SK-N-MC (cell line): Measurements from ENCODE around the gene NCDN.
A peak's percentile ranks its signal among the peaks of the same experiment; 100 is the strongest.

Experiments
- DNase-seq: peaks from one replicate; pipeline ENCODE4 v3.0.0-alpha.2; 2011; ENCODE audit warnings: low read depth, low spot score
- H3K27ac ChIP-seq: fragments of 200-600 bp; sonication (generic); 2 replicates; pipeline ENCODE4 v1.5.1; 2016; ENCODE audit warnings: mixed run types
- H3K36me3 ChIP-seq: fragments of 200-600 bp; sonication (generic); 2 replicates; pipeline ENCODE4 v1.6.1; 2017; ENCODE audit warnings: antibody characterized with exemption, low read length, mixed read lengths; ENCODE audit not compliant: insufficient read depth
- H3K4me3 ChIP-seq: fragments of 200-600 bp; sonication (generic); 2 replicates; pipeline ENCODE4 v1.5.1; 2016
- H3K9ac ChIP-seq: fragments of 200-600 bp; sonication (generic); 2 replicates; pipeline ENCODE4 v1.8.0; 2017; ENCODE audit warnings: mixed run types, mixed read lengths; ENCODE audit not compliant: insufficient read length
- H3K9me3 ChIP-seq: fragments of 200-600 bp; sonication (generic); 2 replicates; pipeline ENCODE4 v1.6.1; 2017; ENCODE audit warnings: low read depth, mild to moderate bottlenecking, antibody characterized with exemption, low read length, moderate library complexity, mixed read lengths
- EZH2 ChIP-seq: fragments of 200-600 bp; sonication (generic); IDR thresholded peaks from one replicate; pipeline ENCODE4 v1.6.1; 2017; ENCODE audit warnings: antibody characterized with exemption
- FOXP2 ChIP-seq: optimal IDR thresholded peaks from 2 replicates; pipeline ENCODE3; 2011; ENCODE audit warnings: mild to moderate bottlenecking, moderate library complexity; ENCODE audit not compliant: insufficient read depth; ENCODE audit errors: extremely low read length, control extremely low read depth
- POLR2AphosphoS5 ChIP-seq: IDR thresholded peaks from 2 replicates; pipeline ENCODE4 v1.6.1; 2012; ENCODE audit warnings: mild to moderate bottlenecking, low read depth, low read length, borderline replicate concordance

The NCDN gene

DNA sequence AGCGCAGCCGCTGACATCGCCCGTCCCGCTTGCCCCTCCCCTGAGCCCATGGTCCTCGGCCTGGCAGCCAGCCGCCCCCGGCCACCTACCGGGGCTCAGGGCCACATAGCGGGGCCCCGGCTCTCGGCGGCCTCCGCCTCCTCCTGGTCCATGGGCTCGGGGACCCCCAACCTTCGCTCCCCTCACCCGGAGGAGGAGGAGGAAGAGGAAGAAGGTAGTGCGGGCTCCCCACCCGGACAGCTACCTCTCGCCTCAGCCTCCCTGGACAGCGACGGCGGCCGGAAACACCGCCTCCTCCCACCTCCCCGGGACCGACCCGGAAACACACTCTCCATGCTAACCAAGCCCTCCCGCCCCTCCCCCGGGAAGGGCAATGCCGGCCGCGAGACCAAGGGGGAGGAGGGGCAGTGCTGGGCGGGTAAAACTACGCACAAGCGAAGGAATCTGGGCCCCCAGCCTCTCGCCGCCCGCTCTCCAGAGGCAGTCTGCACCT, 435 bp upstream of the NCDN start, which contains the start of gene KIAA0319L:
Gene KIAA0319L, minus strand, starts transcription at position 286 of the 493 bp plus-strand sequence. CDS start 2,912 bp downstream, outside the sequence.
- peak within 1 kb of the TSS; percentile 82 for H3K27ac ChIP-seq
- H3K36me3 ChIP-seq, result peaks cover 8% of the 10 kb centered on the region; the same call in 1 of the 2 replicates
- H3K9ac ChIP-seq, result peak within 1 kb of the TSS; percentile 89
- TF ChIP-seq EZH2 (no peak), FOXP2 (no peak), POLR2AphosphoS5 (0 out of 2 replicates have a peak, but pooled peaks have one; percentile 59)
- peak within 1 kb of the TSS; percentile 95 for H3K4me3 ChIP-seq
- no peaks in the 10 kb centered on the region for H3K9me3 ChIP-seq
- DNase-seq, result no peak

DNA sequence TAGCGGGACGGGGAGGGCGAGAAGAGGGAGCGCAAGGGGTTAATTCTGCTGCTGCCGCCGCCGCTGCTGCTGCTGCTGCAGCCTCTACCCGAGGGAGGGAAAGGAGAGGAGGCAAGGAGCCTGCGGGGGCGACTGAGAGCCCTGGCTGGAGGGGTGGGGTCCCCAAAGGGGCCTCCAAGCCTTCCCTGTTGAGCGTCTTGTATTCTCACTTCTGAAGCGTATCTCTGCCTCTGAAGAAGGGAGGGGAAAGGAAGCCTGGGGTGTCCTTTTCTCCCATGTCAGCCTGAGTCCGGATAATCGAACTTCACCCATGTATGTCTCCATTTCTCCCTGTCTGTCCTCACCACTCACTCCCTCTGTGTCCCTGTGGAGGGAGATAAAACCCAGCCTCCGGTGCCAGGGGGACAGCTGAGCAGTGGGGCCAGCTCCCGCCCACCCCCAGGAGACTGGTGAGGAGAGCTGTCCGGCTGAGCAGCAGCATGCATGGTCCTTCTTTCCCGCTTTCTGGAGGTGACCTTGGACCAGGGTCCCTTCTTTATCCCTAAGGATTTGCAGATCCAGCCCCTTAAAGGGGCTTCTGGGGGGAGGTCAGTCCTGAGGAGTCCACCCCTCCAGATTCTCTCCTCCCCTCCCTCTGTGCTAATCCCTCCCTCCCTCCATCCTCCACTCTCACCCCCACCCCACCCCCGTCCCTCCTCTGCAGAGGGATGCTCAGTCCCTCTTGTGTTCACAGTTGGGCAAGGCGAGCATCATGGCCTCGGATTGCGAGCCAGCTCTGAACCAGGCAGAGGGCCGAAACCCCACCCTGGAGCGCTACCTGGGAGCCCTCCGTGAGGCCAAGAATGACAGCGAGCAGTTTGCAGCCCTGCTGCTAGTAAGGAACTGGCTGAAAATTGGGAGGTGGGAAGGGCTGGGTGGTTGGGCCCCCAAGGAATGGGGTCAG, 1.0 kb downstream of the NCDN start:
- Histone ChIP-seq H3K27ac (no peak overlapping the region), H3K4me3 (peak overlapping the region; percentile 95), H3K9me3 (no peaks in the 10 kb centered on the region), H3K36me3 (peaks cover 3% of the 10 kb centered on the region; the same call in 1 of the 2 replicates), H3K9ac (peak overlapping the region; percentile 89)
- no peak for TF ChIP-seq EZH2
- no peak for TF ChIP-seq FOXP2
- no peak for TF ChIP-seq POLR2AphosphoS5
- DNase-seq, result no peak

DNA sequence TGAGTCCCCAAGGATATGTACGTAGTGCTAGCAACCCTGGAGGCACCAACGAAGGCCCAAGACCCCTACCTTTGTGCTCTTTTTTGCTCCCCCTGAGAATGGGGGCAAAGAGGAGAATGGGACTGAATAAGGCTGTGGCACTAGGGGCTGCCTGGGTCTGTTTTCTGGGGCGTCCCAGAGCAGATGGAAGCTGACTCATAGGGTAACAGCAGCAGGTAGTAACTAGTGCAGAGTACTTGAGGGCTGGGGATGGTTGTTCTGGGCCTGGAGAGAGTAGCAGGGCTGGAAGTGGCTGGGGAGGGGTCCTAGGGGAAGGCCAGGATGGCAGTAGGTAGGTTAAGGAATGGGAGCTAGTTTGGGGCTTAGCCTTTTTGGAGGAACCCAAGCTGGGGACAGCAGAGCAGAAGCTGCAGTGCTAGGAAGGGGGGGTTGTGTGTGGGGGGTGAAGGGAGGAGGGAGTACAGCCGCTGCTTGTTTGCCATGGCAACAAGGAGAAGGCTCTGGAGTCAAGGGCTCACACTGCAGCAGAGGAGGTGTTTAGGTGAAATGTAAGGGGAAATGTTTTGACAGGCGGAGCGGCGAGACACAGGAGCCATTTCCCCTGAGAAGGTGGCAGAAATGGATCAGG, 1.8 kb downstream of the NCDN start:
- Histone ChIP-seq H3K4me3 (no peak overlapping the region), H3K36me3 (no peaks in the 10 kb centered on the region; the same call in 1 of the 2 replicates), H3K9ac (no peak overlapping the region), H3K27ac (no peak overlapping the region), H3K9me3 (no peaks in the 10 kb centered on the region)
- TF ChIP-seq EZH2 (no peak), FOXP2 (no peak), POLR2AphosphoS5 (no peak)
- DNase-seq, result no peak

DNA sequence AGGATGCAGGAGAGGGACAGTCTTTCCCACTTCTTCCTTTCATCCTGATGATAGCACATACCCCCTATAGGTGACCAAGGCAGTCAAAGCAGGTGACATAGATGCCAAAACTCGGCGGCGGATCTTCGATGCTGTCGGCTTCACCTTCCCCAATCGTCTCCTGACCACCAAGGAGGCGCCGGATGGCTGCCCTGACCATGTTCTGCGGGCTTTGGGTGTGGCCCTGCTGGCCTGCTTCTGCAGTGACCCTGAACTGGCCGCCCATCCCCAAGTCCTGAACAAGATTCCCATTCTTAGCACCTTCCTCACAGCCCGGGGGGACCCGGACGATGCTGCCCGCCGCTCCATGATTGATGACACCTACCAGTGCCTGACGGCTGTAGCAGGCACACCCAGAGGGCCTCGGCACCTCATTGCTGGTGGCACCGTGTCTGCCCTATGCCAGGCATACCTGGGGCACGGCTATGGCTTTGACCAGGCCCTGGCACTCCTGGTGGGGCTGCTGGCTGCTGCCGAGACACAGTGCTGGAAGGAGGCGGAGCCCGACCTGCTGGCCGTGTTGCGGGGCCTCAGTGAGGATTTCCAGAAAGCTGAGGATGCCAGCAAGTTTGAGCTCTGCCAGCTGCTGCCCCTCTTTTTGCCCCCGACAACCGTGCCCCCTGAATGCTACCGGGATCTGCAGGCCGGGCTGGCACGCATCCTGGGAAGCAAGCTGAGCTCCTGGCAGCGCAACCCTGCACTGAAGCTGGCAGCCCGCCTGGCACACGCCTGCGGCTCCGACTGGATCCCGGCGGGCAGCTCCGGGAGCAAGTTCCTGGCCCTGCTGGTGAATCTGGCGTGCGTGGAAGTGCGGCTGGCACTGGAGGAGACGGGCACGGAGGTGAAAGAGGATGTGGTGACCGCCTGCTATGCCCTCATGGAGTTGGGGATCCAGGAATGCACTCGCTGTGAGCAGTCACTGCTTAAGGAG, 2.9 kb downstream of the NCDN start:
- Histone ChIP-seq H3K9me3 (no peaks in the 10 kb centered on the region), H3K36me3 (no peaks in the 10 kb centered on the region; the same call in 1 of the 2 replicates), H3K4me3 (no peak overlapping the region), H3K27ac (no peak overlapping the region), H3K9ac (no peak overlapping the region)
- DNase-seq, result no peak
- TF ChIP-seq POLR2AphosphoS5 (no peak), EZH2 (no peak)

DNA sequence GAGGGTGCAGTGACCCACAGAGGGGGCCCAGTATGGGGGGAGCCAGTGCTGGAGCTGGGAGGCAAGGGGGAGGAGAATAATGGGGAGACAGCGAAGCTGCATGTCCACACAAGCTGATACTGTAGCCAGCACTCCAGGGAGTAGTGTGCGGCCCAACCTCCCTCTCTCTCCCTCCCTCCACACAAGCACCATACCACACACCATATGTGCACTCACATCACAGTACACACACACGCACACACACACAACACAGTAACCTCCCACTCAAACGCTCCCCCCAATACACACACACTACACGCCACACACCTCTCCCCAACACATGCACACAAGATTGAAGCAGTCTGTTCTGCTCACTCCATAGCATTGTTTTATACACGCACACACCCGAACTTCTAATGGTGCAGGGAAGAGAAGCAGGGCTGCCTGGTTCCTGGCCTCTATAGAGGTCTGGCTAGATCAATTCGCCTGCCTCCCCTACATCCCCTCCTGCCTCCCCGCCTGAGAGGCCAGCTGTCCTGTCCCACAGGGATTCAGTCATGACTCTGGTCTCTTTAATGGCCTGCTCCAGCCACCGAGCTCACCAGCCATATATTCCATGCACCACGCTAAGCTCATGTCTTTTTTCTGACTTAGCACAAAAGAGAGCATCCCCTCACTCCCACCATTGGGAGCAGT, 3.8 kb downstream of the NCDN start:
- no peak for DNase-seq
- Histone ChIP-seq H3K27ac (no peak overlapping the region), H3K36me3 (no peaks in the 10 kb centered on the region; the same call in 1 of the 2 replicates)

DNA sequence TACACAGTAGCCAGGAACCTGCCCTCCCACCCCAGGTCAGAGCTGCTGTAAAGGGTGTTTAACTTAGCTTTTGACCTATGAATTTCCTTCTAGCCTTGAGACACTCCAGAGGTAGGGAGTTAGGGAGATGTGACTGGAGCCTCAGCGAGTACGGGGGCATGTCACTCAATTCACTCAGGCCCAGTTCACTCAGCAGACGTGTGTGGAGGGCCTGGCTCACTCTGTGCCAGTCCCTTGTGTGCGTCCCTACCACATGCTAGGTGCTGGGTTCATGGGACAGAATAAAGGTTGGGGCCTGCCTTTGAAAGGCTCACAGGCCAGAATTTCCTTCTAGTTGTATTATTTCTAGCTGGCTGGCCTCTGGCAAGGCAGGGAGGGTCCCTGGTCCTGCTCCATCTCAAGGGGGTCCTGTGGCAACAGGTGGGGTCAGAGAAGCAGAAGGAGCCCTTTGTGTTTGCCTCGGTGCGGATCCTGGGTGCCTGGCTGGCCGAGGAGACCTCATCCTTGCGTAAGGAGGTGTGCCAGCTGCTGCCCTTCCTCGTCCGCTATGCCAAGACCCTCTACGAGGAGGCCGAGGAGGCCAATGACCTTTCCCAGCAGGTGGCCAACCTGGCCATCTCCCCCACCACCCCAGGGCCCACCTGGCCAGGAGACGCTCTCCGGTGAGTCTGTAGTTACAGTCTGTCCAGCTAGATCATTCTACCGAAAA, 4.5 kb downstream of the NCDN start:
- Histone ChIP-seq H3K36me3 (no peaks in the 10 kb centered on the region; the same call in 1 of the 2 replicates), H3K9ac (no peak overlapping the region), H3K27ac (no peak overlapping the region), H3K9me3 (no peaks in the 10 kb centered on the region), H3K4me3 (no peak overlapping the region)
- no peak for DNase-seq
- TF ChIP-seq POLR2AphosphoS5, result no peak
- no peak for TF ChIP-seq FOXP2
- no peak for TF ChIP-seq EZH2

More for the DNA sequence above, 3.8 kb downstream of the NCDN start:
- Histone ChIP-seq H3K4me3 (no peak overlapping the region), H3K9me3 (no peaks in the 10 kb centered on the region), H3K9ac (no peak overlapping the region)
- TF ChIP-seq EZH2 (no peak), FOXP2 (no peak), POLR2AphosphoS5 (no peak)

DNA sequence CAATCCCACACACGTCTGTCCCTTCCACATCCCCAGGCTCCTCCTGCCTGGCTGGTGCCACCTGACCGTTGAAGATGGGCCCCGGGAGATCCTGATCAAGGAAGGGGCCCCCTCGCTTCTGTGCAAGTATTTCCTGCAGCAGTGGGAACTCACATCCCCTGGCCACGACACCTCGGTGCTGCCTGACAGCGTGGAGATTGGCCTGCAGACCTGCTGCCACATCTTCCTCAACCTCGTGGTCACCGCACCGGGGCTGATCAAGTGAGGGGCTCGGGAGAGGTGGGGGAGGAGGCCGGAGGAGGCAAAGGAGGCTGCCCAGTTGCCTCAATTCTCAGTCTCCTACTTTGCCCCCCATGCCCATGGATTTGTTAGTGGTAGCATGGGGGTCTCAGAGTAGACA, 5.6 kb downstream of the NCDN start:
- no peaks in the 10 kb centered on the region; the same call in 1 of the 2 replicates for H3K36me3 ChIP-seq
- no peak for DNase-seq
- no peak overlapping the region for H3K9ac ChIP-seq
- no peak overlapping the region for H3K27ac ChIP-seq
- H3K9me3 ChIP-seq, result no peaks in the 10 kb centered on the region
- H3K4me3 ChIP-seq, result no peak overlapping the region
- no peak for TF ChIP-seq FOXP2
- TF ChIP-seq POLR2AphosphoS5, result no peak; the same call in 1 of the 2 replicates
- TF ChIP-seq EZH2, result no peak
